Epidermal melanocyte (primary cell): Measurements from ENCODE around the gene DNASE2.
A peak's percentile ranks its signal among the peaks of the same experiment; 100 is the strongest.
"Not testable (repeated sequence)": the region's sequence is repeated elsewhere in the genome, so short reads cannot be mapped to it uniquely, and the experiment has no call there.

Source experiments
- DNase-seq: peaks from one replicate; pipeline ENCODE4 v3.0.0; 2011; ENCODE audit warnings: low spot score; ENCODE audit not compliant: insufficient read length

The DNASE2 gene

DNA sequence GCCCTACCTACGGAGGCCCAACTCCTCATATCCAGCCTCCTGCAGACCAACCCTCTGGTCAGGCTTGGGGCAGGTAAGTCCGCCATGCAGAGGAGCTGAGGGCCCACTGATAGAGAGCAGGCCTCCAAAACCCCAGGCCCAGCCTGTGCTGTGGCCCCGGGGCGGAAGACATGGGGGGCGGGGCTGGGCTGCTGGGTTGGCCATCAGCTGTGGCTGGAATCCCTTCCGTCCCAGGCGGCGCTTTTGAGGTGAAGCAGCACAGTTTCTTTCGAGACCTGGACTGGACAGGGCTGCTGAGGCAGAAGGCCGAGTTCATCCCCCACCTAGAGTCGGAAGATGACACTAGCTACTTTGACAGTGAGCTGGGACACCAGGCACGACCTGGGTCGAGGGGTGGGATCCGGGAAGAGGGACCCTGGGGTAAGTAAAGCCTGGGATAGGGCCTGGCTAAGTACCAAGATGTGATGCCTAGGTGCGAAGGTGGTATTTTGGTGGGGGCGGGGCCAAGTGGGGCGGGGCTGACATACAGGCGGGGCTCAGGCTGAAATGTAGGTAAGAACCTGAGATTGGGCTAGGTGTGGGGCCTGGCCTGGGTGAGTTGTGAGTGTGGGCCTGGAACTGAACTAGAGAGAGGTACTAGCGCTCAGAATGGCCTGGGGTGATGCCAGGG lies 15.4 kb downstream of the DNASE2 start:
- DNase-seq = no peak

DNA sequence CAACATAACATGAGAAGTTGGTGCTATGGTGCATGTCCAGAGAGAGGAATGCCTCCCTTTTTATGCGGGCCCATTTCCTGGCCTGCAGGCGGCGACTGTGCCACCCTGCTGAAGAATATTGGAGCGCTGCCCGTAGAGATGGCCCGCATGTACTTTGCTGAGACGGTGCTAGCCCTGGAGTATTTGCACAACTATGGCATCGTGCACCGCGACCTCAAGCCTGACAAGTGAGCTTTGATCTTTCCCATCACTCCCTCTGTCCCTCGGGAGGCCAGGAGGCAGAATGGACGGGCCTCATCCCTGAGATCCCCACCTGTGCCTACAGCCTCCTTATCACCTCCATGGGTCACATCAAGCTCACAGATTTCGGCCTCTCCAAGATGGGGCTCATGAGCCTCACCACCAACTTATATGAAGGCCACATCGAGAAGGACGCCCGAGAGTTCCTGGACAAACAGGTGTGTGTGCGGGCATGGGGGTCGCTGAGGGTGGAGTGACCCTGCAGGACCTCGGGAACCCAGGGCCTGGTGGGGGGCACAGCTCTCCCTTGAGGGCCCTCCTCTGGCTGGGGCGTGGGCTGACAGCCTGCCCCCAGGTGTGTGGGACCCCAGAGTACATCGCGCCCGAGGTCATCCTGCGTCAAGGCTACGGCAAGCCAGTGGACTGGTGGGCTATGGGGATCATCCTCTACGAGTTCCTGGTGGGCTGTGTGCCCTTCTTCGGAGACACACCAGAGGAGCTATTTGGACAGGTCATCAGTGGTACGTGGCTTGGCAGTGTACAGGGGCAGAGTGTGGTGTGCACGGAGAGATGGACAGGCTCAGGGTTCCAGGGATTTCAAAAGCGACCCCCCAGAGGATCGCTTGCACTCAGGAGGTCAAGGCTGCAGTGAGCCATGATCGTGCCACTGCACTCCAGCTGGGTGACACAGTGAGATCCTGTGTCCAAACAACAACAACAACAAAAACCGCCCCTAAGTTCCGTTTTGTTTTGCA lies 16.2 kb downstream of the DNASE2 start:
- no peak for DNase-seq

DNA sequence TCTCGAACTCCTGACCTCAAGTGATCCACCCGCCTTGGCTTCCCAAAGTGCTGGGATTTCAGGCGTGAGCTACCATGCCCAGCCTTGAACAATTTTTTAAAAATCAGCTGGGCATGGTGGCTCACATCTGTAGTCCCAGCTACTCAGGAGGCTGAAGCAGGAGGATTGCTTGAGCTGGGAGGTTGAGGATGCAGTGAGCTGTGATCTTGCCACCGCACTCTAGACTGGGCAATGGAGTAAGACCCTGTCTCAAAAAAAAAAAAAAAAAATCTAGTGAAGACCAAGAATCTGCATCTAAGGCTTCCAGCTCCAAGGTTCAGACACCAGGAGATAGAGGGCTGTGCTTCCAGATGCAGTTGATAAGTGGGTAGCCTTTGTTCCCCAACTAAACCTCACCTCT lies 17.1 kb downstream of the DNASE2 start:
- DNase-seq = no peak

DNA sequence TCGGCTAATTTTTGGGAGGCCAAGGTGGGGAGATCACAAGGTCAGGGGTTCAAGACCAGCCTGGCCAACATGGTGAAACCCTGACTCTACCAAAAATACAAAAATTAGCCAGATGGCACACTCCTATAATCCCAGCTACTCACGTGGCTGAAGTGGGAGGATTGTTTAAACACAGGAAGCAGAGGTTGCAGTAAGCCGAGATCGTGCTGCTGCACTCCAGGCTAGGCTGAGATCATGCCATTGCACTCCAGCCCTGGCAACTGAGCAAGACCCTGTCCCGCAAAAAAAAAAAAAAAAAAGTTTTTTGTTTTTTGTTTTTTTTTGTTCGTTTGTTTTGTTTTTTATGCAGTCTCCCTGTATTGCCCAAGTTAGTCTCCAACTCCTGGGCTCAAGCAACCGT lies 21.7 kb downstream of the DNASE2 start:
- DNase-seq = no peak

DNA sequence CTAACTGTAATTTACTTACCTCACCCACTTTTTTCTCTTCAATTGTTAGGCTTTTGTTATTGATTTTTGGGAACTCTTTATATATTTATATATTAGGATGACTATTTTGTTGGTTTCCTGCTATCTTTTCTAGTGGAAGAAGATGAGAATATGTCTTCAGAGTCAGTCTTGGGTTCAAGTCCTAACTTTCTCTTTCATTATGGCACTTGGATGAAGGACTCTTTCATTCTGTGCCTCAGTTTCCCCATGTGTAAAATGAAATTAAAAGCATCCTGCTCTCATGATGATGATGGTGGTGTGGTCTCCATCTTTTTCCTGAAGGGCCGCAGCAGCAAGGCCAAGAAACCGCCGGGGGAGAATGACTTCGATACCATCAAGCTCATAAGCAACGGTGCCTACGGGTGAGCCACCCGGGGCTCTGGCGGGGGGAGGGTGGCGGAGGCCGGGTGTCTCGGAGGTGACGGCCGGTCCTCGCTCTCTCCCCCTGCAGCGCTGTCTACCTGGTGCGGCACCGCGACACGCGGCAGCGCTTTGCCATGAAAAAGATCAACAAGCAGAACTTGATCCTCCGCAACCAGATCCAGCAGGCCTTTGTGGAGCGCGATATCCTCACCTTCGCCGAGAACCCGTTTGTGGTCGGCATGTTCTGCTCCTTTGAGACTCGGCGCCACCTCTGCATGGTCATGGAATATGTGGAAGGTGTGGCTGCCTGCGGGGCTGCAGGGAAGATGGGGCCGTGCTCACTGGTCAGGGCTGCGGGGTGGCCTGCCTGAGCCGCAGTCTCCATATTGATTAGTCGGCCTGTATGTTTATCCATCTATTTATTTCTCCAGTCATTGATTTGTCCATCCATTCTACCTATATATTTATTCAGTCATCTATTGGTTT lies 23.0 kb downstream of the DNASE2 start:
- DNase-seq = no peak

DNA sequence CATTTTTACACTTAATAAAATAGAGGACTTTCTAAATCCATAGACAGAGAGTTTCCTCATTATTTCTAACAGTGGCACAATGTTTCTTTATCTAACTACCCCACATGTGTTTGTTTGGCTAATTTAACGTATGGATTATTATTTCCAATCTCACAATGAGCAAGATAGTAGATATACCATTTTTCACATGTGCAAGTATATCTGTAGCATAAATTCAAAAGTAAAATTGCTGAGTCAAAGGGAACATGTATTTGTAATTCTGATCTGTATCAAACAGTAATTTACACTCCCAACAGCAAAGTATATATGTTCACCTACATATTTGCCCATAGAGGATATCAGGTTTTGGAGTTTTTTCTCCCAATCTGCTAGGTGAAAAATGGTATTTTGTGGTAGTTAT lies 24.6 kb downstream of the DNASE2 start:
- no peak for DNase-seq

DNA sequence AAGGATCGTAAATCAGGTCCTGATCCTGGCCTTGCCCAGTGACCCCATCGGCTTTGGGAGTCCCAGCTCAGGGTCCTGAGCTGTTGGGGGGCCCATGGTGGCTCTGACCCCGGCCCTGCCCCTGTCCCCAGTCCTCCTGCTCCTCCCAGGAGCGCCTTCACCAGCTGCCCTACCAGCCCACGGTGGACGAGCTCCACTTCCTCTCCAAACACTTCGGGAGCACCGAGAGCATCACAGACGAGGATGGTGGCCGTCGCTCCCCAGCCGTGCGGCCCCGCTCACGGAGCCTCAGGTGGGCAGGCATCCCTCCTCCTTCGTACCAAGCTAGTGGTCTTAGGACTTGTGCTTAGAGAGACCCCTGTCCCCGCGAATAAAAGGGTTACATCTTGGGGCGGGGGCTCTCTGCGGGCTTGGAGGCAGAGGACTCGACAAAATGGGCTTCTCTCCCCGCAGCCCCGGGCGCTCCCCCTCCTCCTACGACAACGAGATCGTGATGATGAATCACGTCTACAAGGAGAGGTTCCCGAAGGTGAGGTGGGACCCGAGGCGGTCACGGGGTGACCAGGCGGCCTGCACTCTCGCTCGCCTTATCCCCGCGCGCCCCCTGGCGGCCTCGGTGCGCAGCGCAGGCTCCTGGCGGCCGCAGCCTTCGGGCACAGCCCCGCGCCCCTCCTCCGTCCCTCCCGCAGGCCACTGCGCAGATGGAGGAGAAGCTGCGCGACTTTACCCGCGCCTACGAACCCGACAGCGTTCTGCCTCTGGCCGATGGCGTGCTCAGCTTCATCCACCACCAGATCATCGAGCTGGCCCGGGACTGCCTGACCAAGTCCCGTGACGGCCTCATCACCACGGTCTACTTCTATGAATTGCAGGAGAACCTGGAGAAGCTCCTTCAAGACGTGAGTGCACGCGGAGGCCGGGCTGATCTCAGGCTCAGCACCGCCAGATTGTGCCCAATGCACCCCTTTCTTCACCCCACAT lies 33.8 kb downstream of the DNASE2 start:
- DNase-seq = peak; percentile 77

DNA sequence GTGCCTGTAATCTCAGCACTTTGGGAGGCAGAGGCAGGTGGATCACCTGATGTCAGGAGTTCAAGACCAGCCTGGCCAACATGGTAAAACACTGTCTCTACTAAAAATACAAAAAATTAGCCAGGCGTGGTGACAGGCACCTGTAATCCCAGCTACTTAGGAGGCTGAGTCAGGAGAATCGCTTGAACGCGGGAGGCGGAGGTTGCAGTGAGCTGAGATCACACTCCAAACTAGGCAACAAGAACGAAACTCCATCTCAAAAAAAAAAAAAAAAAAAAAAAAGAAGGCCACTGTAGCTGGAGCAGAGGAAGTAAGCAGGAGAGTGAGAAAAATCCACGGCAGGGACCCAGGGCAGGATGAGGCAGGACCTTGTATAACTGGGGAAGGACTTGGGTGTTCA lies 34.6 kb downstream of the DNASE2 start:
- not testable (repeated sequence) for DNase-seq

DNA sequence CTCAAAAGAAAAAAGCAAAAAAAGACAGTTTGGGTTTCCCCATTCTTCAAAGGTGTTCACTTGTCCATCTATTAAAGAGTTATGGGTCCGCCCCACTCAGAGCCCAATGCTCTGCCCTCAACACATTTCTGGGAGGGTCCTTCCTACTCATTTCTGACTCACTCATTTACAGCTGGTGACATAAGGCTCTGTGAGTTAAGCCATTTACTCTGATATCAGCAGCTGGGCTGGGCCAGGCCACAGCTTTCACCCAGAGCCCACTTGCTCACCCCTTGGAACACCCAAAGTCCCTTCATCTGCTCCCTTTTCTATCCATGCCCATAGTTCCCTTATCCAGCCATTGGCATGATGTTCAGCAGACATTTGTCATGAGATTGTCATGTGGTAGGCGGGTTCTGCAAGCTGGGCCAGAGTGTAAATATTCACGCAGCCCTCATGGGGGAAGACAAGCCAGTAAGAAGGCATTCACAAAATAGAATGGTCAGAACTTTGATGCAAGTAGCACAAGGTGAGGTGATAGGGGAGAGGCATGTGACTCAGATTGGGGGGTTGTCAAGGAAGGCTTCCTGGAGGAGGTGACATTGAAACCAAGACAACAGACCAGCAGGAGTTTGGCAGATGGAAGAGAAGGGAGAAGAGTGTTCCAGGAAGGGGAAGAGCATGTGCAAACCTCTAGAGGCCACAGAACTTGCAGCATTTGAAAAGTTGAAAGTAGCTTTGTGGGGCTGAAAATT lies 37.1 kb downstream of the DNASE2 start:
- no peak for DNase-seq

DNA sequence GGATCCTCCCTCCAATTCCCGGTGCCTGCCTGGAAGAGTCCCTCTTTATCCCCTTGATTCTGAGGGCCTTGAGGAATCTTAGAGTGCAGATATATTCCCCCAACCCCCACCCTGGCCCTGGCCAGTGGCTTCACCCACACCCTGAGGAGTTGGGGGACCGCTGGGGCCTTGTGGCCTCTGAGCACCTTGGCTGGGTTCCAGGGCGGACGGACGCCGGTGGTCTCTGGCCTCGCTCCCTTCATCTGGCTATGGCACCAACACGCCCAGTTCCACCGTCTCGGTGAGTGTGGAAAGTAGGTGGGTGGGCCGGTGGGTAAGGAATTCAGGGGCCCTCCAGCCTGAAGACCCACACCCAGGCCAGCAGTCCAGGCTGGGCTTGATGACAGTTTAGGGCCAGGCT lies 37.9 kb downstream of the DNASE2 start:
- no peak for DNase-seq

DNA sequence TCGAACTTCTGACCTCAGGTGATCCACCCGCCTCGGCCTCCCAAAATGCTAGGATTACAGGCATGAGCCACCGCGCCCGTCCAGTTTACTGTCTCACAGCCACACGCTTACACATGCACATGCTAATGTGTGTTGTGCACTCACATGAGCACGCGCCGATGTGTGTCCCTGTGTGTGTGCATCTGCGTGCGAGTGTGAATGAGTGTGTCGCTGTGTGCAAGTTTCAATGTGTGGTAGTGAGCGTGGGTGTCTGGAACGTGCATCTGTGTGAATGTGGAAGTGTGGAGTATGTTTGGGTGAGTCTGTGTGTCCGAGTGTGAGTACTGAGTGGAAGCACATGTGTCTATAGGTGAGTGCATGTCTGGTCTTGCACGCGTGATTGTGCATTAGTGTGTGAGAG lies 38.7 kb downstream of the DNASE2 start:
- no peak for DNase-seq

DNA sequence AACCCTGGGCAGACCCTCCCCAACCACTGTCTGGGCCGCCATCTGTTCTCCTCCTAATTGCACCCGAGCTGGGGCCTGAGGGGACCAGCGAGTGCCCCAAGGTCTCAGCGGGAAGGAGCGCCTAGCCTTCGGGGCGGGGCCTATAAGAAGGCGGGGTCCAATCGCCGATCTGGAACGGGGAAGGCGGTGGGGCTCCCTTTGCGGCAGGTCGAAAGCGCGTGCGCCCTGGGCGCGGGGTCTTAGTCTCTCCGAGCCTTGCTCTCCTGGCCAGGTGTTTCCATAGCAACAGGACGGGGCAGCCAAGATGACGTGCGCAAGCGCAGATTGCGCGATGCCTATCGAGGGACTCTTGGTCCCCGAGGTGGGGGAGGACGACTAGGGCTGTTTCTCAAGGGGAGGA lies 40.2 kb downstream of the DNASE2 start:
- DNase-seq = no peak

DNA sequence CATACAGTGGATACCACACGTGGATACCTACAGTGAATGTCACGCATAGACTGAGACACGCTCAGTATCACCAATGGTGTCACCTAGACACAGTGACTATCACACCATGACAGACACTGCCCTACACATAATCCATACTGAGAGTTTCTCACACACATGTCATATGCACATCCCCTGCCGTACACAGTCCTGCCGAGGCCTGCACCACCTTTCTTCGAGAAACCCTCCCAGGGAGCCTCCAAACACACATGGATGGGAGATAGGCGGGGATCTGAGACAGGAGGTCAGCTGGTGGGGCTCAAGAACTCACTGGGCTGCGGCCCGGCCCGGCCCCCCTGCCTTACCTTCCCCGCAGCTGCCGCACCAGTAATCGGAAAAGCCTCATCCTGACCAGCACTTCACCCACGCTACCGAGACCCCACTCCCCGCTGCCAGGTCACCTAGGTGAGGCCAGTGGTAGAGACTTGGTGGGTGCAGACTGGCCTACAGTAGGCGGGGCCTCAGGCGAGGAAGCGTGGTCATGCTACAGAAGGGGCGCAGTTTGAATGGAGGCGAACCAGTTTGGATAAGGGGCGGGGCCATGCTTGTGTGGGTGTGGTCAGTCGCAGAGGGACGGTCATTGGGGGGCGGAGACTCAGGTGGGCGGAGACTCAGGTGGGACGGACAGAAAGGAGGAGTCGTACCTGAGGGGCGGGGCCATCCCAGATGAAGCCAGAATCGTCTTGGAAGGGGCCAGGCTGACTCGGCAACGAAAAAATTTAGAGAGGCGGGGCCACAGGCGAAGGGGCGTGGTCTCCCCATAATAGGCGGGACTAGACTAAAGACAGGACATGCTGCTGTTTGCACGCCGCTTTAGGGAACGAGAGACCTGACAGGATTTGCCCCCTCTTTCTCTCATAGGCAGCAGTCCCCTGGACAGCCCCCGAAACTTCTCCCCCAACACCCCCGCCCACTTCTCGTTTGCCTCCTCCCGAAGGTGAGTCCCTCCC lies 40.9 kb downstream of the DNASE2 start:
- DNase-seq = no peak

DNA sequence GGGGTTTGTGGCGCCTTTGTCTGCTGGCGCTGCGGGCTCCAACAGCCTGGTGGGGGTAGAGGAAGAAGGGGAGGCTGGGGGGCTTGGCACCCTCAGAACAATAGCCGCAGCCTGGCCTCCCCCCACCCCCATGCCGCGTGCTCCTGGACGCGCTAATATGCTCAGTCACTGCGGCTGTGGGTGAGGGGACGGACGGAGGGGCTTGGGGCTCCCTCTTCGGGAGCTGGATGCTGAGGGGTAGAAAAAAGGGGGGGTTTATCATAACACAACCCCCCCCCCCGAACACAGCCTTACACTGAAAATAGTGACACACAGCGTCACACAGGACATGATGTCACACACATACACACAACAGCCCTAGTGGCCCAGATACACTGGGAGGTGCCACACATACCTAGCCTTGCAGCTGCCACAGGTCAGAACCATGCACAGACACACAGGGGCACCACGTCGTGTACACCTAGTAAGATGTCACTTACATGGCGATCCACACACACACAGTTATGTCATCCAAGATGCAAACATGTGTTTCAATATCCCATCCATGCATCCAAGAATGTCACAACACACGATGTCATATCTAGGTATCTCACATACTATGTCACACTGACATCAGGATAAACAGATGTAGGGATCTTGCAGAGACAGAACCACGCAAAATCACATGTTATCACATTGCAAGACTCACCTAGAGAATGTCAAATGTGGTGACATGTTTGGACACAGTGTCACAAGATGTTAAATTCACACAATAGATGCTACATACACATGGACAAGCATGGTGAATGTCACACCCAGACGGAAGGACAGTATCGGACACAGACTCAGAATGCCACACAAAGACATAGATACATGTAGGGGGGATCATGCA lies 42.1 kb downstream of the DNASE2 start:
- no peak for DNase-seq

DNA sequence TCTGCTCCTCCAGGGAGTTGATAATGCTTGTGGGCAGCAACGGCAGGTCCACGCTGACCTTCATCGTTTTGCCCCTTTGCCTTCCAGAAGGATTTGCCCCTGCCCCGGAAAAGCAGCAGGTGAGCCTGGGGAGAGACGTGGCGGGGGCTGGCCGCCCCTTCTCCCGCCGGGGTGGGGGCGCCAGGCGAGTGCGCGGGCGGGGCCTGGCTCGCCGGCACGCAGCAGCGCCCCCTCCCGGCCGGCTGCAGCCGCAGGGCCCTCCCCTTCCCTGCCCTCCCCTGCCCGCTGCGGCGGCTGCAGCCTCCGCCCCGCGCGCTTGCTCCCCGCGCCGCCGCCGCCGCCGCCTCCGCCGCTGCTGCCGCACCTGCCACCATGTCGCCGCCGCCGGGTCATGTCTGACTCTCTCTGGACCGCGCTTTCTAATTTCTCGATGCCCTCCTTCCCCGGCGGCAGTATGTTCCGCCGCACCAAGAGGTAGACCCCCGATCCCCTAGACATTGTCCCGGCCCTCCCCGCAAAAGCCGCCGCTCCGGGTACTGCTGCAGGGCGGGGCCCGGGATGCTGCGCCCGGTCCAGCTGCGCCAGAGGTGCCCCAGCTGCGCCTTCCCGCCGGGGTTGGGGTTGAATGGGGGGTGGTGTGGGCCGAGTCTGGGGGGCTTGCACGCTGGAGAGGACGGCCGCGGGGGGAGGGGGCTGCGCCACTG lies 42.9 kb downstream of the DNASE2 start, which contains the start of gene MAST1:
MAST1 (plus strand) TSS at position 334 of the 704 bp plus-strand sequence; CDS start at position 392, 58 bp downstream.
- peak; percentile 12 for DNase-seq

DNA sequence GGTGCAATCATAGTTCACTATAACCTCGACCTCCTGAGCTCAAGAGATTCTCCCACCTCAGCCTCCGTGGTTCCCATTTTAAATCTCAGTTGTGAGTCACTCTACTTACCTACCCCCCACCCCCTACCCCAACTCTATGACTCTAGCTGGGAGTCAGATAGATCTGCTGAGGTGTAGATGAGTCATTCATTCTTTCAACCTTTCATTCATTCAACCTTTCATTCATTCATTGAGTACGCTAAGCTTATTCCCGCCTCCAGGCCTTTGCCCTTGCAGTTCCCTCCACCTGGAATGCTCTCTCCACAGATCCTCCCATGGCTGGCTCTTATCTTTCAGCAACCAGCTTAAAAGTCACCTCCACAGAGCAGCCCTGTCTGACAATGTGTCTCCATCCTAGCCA lies 44.0 kb downstream of the DNASE2 start:
- no peak for DNase-seq

DNA sequence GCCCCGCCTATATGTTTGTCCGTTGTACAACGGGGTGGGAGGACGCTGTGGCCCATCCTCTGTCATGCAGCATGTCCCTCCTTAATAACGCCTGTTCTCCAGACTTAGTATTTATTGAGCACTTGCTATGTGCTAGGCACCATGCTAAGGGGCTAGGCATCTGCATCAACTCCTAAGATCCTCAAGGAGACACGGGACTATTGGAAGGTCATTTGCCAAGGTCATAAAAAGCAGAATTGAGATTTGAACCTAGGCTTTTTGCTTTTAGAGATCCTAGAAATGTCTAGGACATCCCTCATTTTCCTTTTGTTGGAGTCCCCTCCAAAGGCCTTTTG lies 44.8 kb downstream of the DNASE2 start:
- no peak for DNase-seq
